OCI-LY7 (cell line): Measurements from ENCODE around the gene LRRC31. TPM values are rescaled to one million over a fixed set of nuclear protein-coding genes. Genes with fewer than 3 reads are reported as not detected.

Experiments used
- BruUV-seq: library from RNA; stranded (reverse); fragments of 400-500 nt; replicated peaks from 2 replicates; lab custom pipeline; 2021; lab: Mats Ljungman, UMichigan
- CTCF ChIA-PET: fragments of 300-600 bp; sonication (Branson Sonifier 250); formaldehyde crosslinking; loops from one replicate; lab custom pipeline; 2022; ENCODE audit warnings: antibody characterized with exemption; ENCODE audit not compliant: unreplicated experiment; lab: Charles Lee
- POLR2A ChIA-PET: fragments of 300-600 bp; sonication (Branson Sonifier 250); formaldehyde crosslinking; loops from one replicate; lab custom pipeline; 2022; ENCODE audit warnings: antibody characterized with exemption; lab: Charles Lee
- DNase-seq: peaks from one replicate; pipeline ENCODE4 v3.0.0-alpha.2; 2015; ENCODE audit warnings: low spot score
- H2AFZ ChIP-seq: fragments of 200-600 bp; sonication (generic), shearing (Covaris generic); 2 replicates; pipeline ENCODE4 v1.6.1; 2014; ENCODE audit warnings: mild to moderate bottlenecking, antibody characterized with exemption, low read length, moderate library complexity
- H3K27ac ChIP-seq: fragments of 200-600 bp; sonication (generic); 2 replicates; pipeline ENCODE4 v1.5.1; 2014; ENCODE audit warnings: mixed run types, low read depth, mild to moderate bottlenecking, moderate library complexity, low read length, inconsistent platforms; ENCODE audit not compliant: poor library complexity, severe bottlenecking
- H3K36me3 ChIP-seq: fragments of 200-600 bp; sonication (generic); 2 replicates; pipeline ENCODE4 v1.6.1; 2014; ENCODE audit warnings: mild to moderate bottlenecking, antibody characterized with exemption, low read length, moderate library complexity, mixed read lengths; ENCODE audit not compliant: insufficient read depth
- H3K4me1 ChIP-seq: fragments of 200-600 bp; sonication (generic); 2 replicates; pipeline ENCODE4 v1.5.1; 2014; ENCODE audit warnings: mild to moderate bottlenecking, low read length; ENCODE audit not compliant: insufficient read depth, poor library complexity, severe bottlenecking
- H3K4me2 ChIP-seq: fragments of 200-600 bp; sonication (generic); 2 replicates; pipeline ENCODE4 v1.6.1; 2014; ENCODE audit warnings: mild to moderate bottlenecking, low read length
- H3K4me3 ChIP-seq: fragments of 200-600 bp; sonication (generic); 2 replicates; pipeline ENCODE4 v1.5.1; 2014; ENCODE audit warnings: mild to moderate bottlenecking, low read depth, low read length; ENCODE audit not compliant: poor library complexity, severe bottlenecking
- H3K79me2 ChIP-seq: fragments of 200-600 bp; sonication (generic); 2 replicates; pipeline ENCODE4 v1.6.1; 2016; ENCODE audit warnings: low read depth, mild to moderate bottlenecking, low read length, moderate library complexity, mixed read lengths; ENCODE audit not compliant: insufficient read depth
- H3K9me2 ChIP-seq: fragments of 200-600 bp; sonication (generic); 2 replicates; pipeline ENCODE4 v1.6.1; 2016; ENCODE audit warnings: mild to moderate bottlenecking, low read length, mixed read lengths; ENCODE audit not compliant: insufficient read depth
- H3K9me3 ChIP-seq: fragments of 200-600 bp; sonication (generic); 2 replicates; pipeline ENCODE4 v1.6.1; 2014; ENCODE audit warnings: mild to moderate bottlenecking, mixed run types, low read length, mixed read lengths
- H4K20me1 ChIP-seq: fragments of 200-600 bp; sonication (generic); 2 replicates; pipeline ENCODE4 v1.6.1; 2014; ENCODE audit warnings: mild to moderate bottlenecking, antibody characterized with exemption, low read length, moderate library complexity, mixed read lengths; ENCODE audit not compliant: insufficient read depth
- CTCF ChIP-seq: fragments of 200-600 bp; sonication (generic); conservative IDR thresholded peaks from 2 replicates; pipeline ENCODE4 v1.5.1; 2014; ENCODE audit warnings: mild to moderate bottlenecking, antibody characterized with exemption, low read length, moderate library complexity, mixed read lengths
- EZH2phosphoT487 ChIP-seq: fragments of 200-600 bp; sonication (generic); IDR thresholded peaks from 2 replicates; pipeline ENCODE4 v1.6.1; 2018; ENCODE audit warnings: low read depth, borderline replicate concordance, mild to moderate bottlenecking, mixed run types, antibody characterized with exemption, low read length, moderate library complexity, mixed read lengths
- intact Hi-C: fragments of 100-400 bp; cut with micrococcal nuclease; formaldehyde crosslinking; loops from one replicate; pipeline ENCODE4 v1.10.0; 2022; ENCODE audit not compliant: unreplicated experiment
- total RNA-seq, 2 experiments: library from RNA; depleted of rRNA in 1 of 2; stranded (reverse); fragments of >200 nt in 1 of 2; shearing (Covaris generic) in 1 of 2; gene quantifications; 2 replicates each; pipeline ENCODE4 v1.2.3, GENCODE V29; 2014 to 2022

The LRRC31 gene
- total RNA-seq, 2 experiments from 2014 or later, result not detected

GRCh38 chr3:169897284-169897683 lies 27.5 kb upstream of the LRRC31 start:
- BruUV-seq, result no TSS peak
- Histone ChIP-seq H3K4me3 (no peak overlapping the region), H3K36me3 (no peaks in the 10 kb centered on the region), H2AFZ (no peak overlapping the region), H4K20me1 (no peaks in the 10 kb centered on the region), H3K79me2 (no peaks in the 10 kb centered on the region), H3K9me3 (peaks cover 25% of the 10 kb centered on the region; the same call in 1 of the 2 replicates), H3K4me2 (no peak overlapping the region), H3K4me1 (no peaks in the 10 kb centered on the region), H3K9me2 (no peaks in the 10 kb centered on the region), H3K27ac (no peak overlapping the region)
- no peak for TF ChIP-seq CTCF
- no peak for TF ChIP-seq EZH2phosphoT487
- ChIA-PET CTCF (no interaction called here), POLR2A (no interaction called here)
- intact Hi-C loops, result no loop called here
- DNase-seq, result no peak

- no peak overlapping the region for H3K4me2 ChIP-seq
- H3K27ac ChIP-seq, result no peak overlapping the region
- H3K9me3 ChIP-seq, result peaks cover 3% of the 10 kb centered on the region; the same call in 1 of the 2 replicates
- DNase-seq, result no peak
- intact Hi-C loops, result no loop called here
- CTCF ChIA-PET, result no interaction called here
- no peaks in the 10 kb centered on the region for H4K20me1 ChIP-seq
- H2AFZ ChIP-seq, result no peak overlapping the region
- no peaks in the 10 kb centered on the region for H3K4me1 ChIP-seq
- H3K79me2 ChIP-seq, result no peaks in the 10 kb centered on the region
- no peaks in the 10 kb centered on the region for H3K9me2 ChIP-seq
- H3K36me3 ChIP-seq, result no peaks in the 10 kb centered on the region
- BruUV-seq, result no TSS peak
- no peak for TF ChIP-seq EZH2phosphoT487
- no peak for TF ChIP-seq CTCF
- H3K4me3 ChIP-seq, result no peak overlapping the region
- POLR2A ChIA-PET, result no interaction called here
Measured at GRCh38 chr3:169895072-169895471, 25.3 kb upstream of the LRRC31 start.

GRCh38 chr3:169894110-169894509 lies 24.4 kb upstream of the LRRC31 start:
- POLR2A ChIA-PET, result interaction anchor here (0.6 to 2.5 kb wide), 5 partner anchors 11 to 71 kb away, joined by 3 to 6 read pairs (median 4); no protein-coding TSS in a partner anchor

More at GRCh38 chr3:169894110-169894509, 24.4 kb upstream of the LRRC31 start:
- no peak for DNase-seq
- no peak overlapping the region for H3K4me2 ChIP-seq
- no peaks in the 10 kb centered on the region for H3K9me2 ChIP-seq
- BruUV-seq, result no TSS peak
- CTCF ChIA-PET, result no interaction called here
- no peaks in the 10 kb centered on the region for H3K9me3 ChIP-seq
- H3K4me3 ChIP-seq, result no peak overlapping the region
- H3K79me2 ChIP-seq, result no peaks in the 10 kb centered on the region
- H3K4me1 ChIP-seq, result no peaks in the 10 kb centered on the region
- intact Hi-C loops, result no loop called here
- H2AFZ ChIP-seq, result no peak overlapping the region
- H3K36me3 ChIP-seq, result no peaks in the 10 kb centered on the region
- no peaks in the 10 kb centered on the region for H4K20me1 ChIP-seq
- TF ChIP-seq CTCF, result no peak
- no peak for TF ChIP-seq EZH2phosphoT487
- no peak overlapping the region for H3K27ac ChIP-seq
